ENCODE data around the gene SLC22A31.
A peak's percentile ranks its signal among the peaks of the same experiment; 100 is the strongest.

The SLC22A31 gene

GRCh38 chr16:89174055-89174827 is 26.1 kb downstream of the SLC22A31 start:
- no peaks in the 10 kb centered on the region for H3K36me3 ChIP-seq (ENCODE audit: control insufficient read depth in 4 of 4, insufficient read depth in 4 of 4, low read length in 3 of 4)
- ChIA-PET POLR2A (no interaction called here), CTCF (interaction anchor here (0.8 to 1.4 kb wide), 2 partner anchors 18 to 40 kb away, joined by 3 to 4 read pairs; no protein-coding TSS in a partner anchor)
- peaks cover 0 to 21% (median 15%) of the 10 kb centered on the region in 4 experiments for H3K4me1 ChIP-seq (ENCODE audit: control extremely low read depth in 1 of 4, control insufficient read depth in 4 of 4, insufficient read depth in 4 of 4, low read length in 3 of 4)
- WGBS (ENCODE audit: insufficient coverage): 96% methylated on average over 21 of the region's 23 CpGs
- no peak overlapping the region for H3K27ac ChIP-seq (ENCODE audit: insufficient read depth in 1 of 2, low read depth in 1 of 2, low read length in 2 of 2, poor library complexity in 1 of 2, severe bottlenecking in 2 of 2)
- no peaks in the 10 kb centered on the region for H3K9me3 ChIP-seq (ENCODE audit: control extremely low read depth in 1 of 5, control insufficient read depth in 4 of 5, insufficient read depth in 2 of 5, low read depth in 1 of 5, low read length in 4 of 5)
- peaks cover 0 to 17% (median 5%) of the 10 kb centered on the region in 5 experiments for H3K27me3 ChIP-seq (replicated peaks in 2 of 5; ENCODE audit: control insufficient read depth in 4 of 5, insufficient read depth in 5 of 5, low read length in 4 of 5)
- H3K4me3 ChIP-seq (ENCODE audit: control insufficient read depth in 1 of 7, extremely low read depth in 1 of 7, insufficient read depth in 4 of 7, low read depth in 2 of 7, low read length in 6 of 7): no peak overlapping the region
- no peak for DNase-seq

- DNase-seq: no peak
- H3K9me3 ChIP-seq (ENCODE audit: control extremely low read depth in 1 of 5, control insufficient read depth in 4 of 5, insufficient read depth in 2 of 5, low read depth in 1 of 5, low read length in 4 of 5): no peaks in the 10 kb centered on the region
- peaks cover 0 to 21% (median 15%) of the 10 kb centered on the region in 4 experiments for H3K4me1 ChIP-seq (ENCODE audit: control extremely low read depth in 1 of 4, control insufficient read depth in 4 of 4, insufficient read depth in 4 of 4, low read length in 3 of 4)
- no peaks in the 10 kb centered on the region for H3K36me3 ChIP-seq (ENCODE audit: control insufficient read depth in 4 of 4, insufficient read depth in 4 of 4, low read length in 3 of 4)
- POLR2A ChIA-PET: no interaction called here
- H3K27me3 ChIP-seq (replicated peaks in 2 of 5; ENCODE audit: control insufficient read depth in 4 of 5, insufficient read depth in 5 of 5, low read length in 4 of 5): peaks cover 0 to 18% (median 5%) of the 10 kb centered on the region in 5 experiments
- WGBS (ENCODE audit: insufficient coverage): 98% methylated on average over 8 of the region's 11 CpGs
- no peak overlapping the region for H3K27ac ChIP-seq (ENCODE audit: insufficient read depth in 1 of 2, low read depth in 1 of 2, low read length in 2 of 2, poor library complexity in 1 of 2, severe bottlenecking in 2 of 2)
- no peak overlapping the region for H3K4me3 ChIP-seq (ENCODE audit: control insufficient read depth in 1 of 7, extremely low read depth in 1 of 7, insufficient read depth in 4 of 7, low read depth in 2 of 7, low read length in 6 of 7)
- CTCF ChIA-PET: interaction anchor here (0.8 to 1.4 kb wide), 2 partner anchors 19 to 41 kb away, joined by 3 to 4 read pairs; no protein-coding TSS in a partner anchor
Observed at GRCh38 chr16:89173174-89173921, 27.0 kb downstream of the SLC22A31 start.

- H3K4me1 ChIP-seq (ENCODE audit: control extremely low read depth in 1 of 4, control insufficient read depth in 4 of 4, insufficient read depth in 4 of 4, low read length in 3 of 4): peaks cover 0 to 23% (median 15%) of the 10 kb centered on the region in 4 experiments
- H3K36me3 ChIP-seq (ENCODE audit: control insufficient read depth in 4 of 4, insufficient read depth in 4 of 4, low read length in 3 of 4): no peaks in the 10 kb centered on the region
- no peak overlapping the region for H3K27ac ChIP-seq (ENCODE audit: insufficient read depth in 1 of 2, low read depth in 1 of 2, low read length in 2 of 2, poor library complexity in 1 of 2, severe bottlenecking in 2 of 2)
- H3K27me3 ChIP-seq (replicated peaks in 2 of 5; ENCODE audit: control insufficient read depth in 4 of 5, insufficient read depth in 5 of 5, low read length in 4 of 5): peaks cover 0 to 18% (median 5%) of the 10 kb centered on the region in 5 experiments
- ChIA-PET CTCF (interaction anchor here (1.4 kb wide), 1 partner anchor 42 kb away, joined by 4 read pairs; no protein-coding TSS in a partner anchor), POLR2A (interaction anchor here (0.6 kb wide), 1 partner anchor 22 kb away, joined by 3 read pairs; no protein-coding TSS in a partner anchor)
- DNase-seq: no peak
- H3K9me3 ChIP-seq (ENCODE audit: control extremely low read depth in 1 of 5, control insufficient read depth in 4 of 5, insufficient read depth in 2 of 5, low read depth in 1 of 5, low read length in 4 of 5): no peaks in the 10 kb centered on the region
- no peak overlapping the region for H3K4me3 ChIP-seq (ENCODE audit: control insufficient read depth in 1 of 7, extremely low read depth in 1 of 7, insufficient read depth in 4 of 7, low read depth in 2 of 7, low read length in 6 of 7)
- 85% methylated on average over 11 of the region's 13 CpGs for WGBS (ENCODE audit: insufficient coverage)
Observed at GRCh38 chr16:89172528-89173173, 27.7 kb downstream of the SLC22A31 start.

GRCh38 chr16:89172171-89172527 is 28.2 kb downstream of the SLC22A31 start:
- POLR2A ChIA-PET: interaction anchor here (0.6 kb wide), 1 partner anchor 23 kb away, joined by 3 read pairs; no protein-coding TSS in a partner anchor
- 94% methylated on average over 8 of the region's 11 CpGs for WGBS (ENCODE audit: insufficient coverage)
- Histone ChIP-seq H3K36me3 (ENCODE audit: control insufficient read depth in 4 of 4, insufficient read depth in 4 of 4, low read length in 3 of 4) (no peaks in the 10 kb centered on the region), H3K4me1 (ENCODE audit: control extremely low read depth in 1 of 4, control insufficient read depth in 4 of 4, insufficient read depth in 4 of 4, low read length in 3 of 4) (peaks cover 0 to 27% (median 19%) of the 10 kb centered on the region in 4 experiments), H3K27ac (ENCODE audit: insufficient read depth in 1 of 2, low read depth in 1 of 2, low read length in 2 of 2, poor library complexity in 1 of 2, severe bottlenecking in 2 of 2) (no peak overlapping the region), H3K9me3 (ENCODE audit: control extremely low read depth in 1 of 5, control insufficient read depth in 4 of 5, insufficient read depth in 2 of 5, low read depth in 1 of 5, low read length in 4 of 5) (no peaks in the 10 kb centered on the region), H3K4me3 (ENCODE audit: control insufficient read depth in 1 of 7, extremely low read depth in 1 of 7, insufficient read depth in 4 of 7, low read depth in 2 of 7, low read length in 6 of 7) (no peak overlapping the region), H3K27me3 (replicated peaks in 2 of 5; ENCODE audit: control insufficient read depth in 4 of 5, insufficient read depth in 5 of 5, low read length in 4 of 5) (peaks cover 0 to 18% (median 5%) of the 10 kb centered on the region in 5 experiments)
- DNase-seq: no peak
- CTCF ChIA-PET: no interaction called here

- Histone ChIP-seq H3K27me3 (replicated peaks in 2 of 5; ENCODE audit: control insufficient read depth in 4 of 5, insufficient read depth in 5 of 5, low read length in 4 of 5) (peaks cover 0 to 18% (median 5%) of the 10 kb centered on the region in 5 experiments), H3K4me3 (ENCODE audit: control insufficient read depth in 1 of 7, extremely low read depth in 1 of 7, insufficient read depth in 4 of 7, low read depth in 2 of 7, low read length in 6 of 7) (peak within 1 kb of the TSS in 5 of 7 experiments; percentile 6 to 67 (median 48)), H3K4me1 (ENCODE audit: control extremely low read depth in 1 of 4, control insufficient read depth in 4 of 4, insufficient read depth in 4 of 4, low read length in 3 of 4) (peaks cover 0 to 29% (median 23%) of the 10 kb centered on the region in 4 experiments), H3K27ac (ENCODE audit: insufficient read depth in 1 of 2, low read depth in 1 of 2, low read length in 2 of 2, poor library complexity in 1 of 2, severe bottlenecking in 2 of 2) (no peak within 1 kb of the TSS), H3K9me3 (ENCODE audit: control extremely low read depth in 1 of 5, control insufficient read depth in 4 of 5, insufficient read depth in 2 of 5, low read depth in 1 of 5, low read length in 4 of 5) (no peaks in the 10 kb centered on the region), H3K36me3 (ENCODE audit: control insufficient read depth in 4 of 4, insufficient read depth in 4 of 4, low read length in 3 of 4) (no peaks in the 10 kb centered on the region)
- WGBS (ENCODE audit: insufficient coverage): 6% methylated on average over 47 of the region's 74 CpGs
- DNase-seq: peak; percentile 94 to 96 (median 96)
- ChIA-PET POLR2A (interaction anchor here (0.6 kb wide), 1 partner anchor 23 kb away, joined by 3 read pairs; no protein-coding TSS in a partner anchor), CTCF (interaction anchor here (0.9 to 1.2 kb wide), 2 partner anchors 42 to 53 kb away, joined by 3 to 5 read pairs; no protein-coding TSS in a partner anchor)
Observed at GRCh38 chr16:89171216-89172170, 28.8 kb downstream of the SLC22A31 start, which contains the start of gene CDH15. Gene CDH15 (plus strand): TSS chr16:89171748. CDS start chr16:89171832, 84 bp downstream.

Data from common myeloid progenitor, CD34-positive (primary cell).